OCI-M2 (cell line): Measurements from ENCODE around the gene CA12.

Source experiments
- DNase-seq: peaks from one replicate; lab custom pipeline; 2025; ENCODE audit not compliant: unreplicated experiment; lab: John Stamatoyannopoulos, UW

CA12 gene

DNA sequence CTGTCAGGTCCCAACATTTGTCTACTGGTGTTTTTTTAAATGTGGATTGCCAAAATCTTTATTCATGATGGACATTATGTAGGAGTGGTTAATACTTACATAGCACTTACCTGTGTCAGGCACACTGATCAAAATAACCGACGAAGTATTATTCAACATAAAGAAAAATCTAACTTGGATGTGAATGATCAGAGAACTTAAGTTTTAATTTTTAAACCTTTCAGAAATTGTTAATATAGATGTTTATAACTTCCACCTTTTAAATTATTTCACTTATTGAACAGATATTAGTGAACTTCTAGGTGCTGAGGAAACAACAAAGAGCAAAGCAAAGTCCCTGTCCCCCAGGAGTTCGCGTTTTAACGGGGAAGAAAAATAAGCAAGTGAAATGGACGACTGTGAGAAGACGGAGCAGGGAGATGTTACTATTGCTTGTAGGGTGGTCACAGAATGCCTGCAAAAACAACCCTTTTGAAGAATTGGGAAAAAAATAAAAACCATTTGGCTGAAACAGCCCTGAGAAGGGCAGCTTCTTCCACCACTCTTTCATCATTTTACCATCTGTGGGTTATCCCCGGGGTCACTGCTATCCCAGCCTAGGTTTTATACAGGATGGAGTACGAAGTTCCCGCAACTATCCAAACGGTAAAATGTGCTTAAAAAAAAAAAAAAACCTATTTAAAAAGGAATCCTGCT lies 105.2 kb downstream of the CA12 start:
- DNase-seq, result no peak

DNA sequence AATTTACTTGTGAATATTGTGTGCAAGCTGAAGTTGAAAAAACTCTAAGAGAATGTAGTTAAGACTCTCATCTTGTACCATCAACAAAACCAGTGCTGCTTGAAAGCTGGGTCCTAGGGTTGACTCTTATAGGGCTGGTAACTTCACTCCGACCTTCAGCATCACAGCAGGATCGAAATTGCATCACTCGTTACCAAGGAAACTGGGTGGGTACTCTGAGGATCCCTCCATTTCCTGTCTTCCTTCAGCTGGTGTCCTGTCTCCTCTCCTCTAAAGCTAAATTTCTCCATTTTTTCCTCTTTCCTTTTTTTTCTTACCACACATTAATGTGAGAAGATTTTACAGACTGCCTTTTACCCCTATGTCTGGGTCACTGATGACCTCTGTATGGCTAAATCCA lies 107.2 kb downstream of the CA12 start:
- no peak for DNase-seq
